Activated CD4-positive, alpha-beta T cell treated with anti-CD3 and anti-CD28 coated beads, Interleukin-2, amount 50 U/mL, for 48 hours (primary cell): Measurements from ENCODE around the gene LIPK.
A peak's percentile ranks its signal among the peaks of the same experiment; 100 is the strongest.
"Not testable (repeated sequence)": the region's sequence is repeated elsewhere in the genome, so short reads cannot be mapped to it uniquely, and the experiment has no call there.

Source experiments
- DNase-seq, 2 experiments: peaks; one replicate each; pipeline ENCODE4 v3.0.0-alpha.2; 2020

Gene LIPK

GRCh38 chr10:88705958-88706357 lies at the start of gene LIPK:
TSS of gene LIPK (plus strand) at chr10:88706249. CDS start at chr10:88724544, 18,295 bp downstream.
- no peak for DNase-seq

- DNase-seq, result no peak
Measured at GRCh38 chr10:88657901-88658300, 48.1 kb upstream of the LIPK start.

GRCh38 chr10:88659725-88660597 lies 46.1 kb upstream of the LIPK start:
- DNase-seq, result no peak

GRCh38 chr10:88660598-88660884 lies 45.5 kb upstream of the LIPK start:
- no peak for DNase-seq

GRCh38 chr10:88661018-88661417 lies 45.0 kb upstream of the LIPK start:
- no peak for DNase-seq

- DNase-seq, result no peak
Measured at GRCh38 chr10:88661577-88661976, 44.5 kb upstream of the LIPK start.

- DNase-seq, result not testable (repeated sequence)
Measured at GRCh38 chr10:88663153-88663552, 42.9 kb upstream of the LIPK start.

GRCh38 chr10:88664142-88664541 lies 41.9 kb upstream of the LIPK start, which contains the start of gene LIPF:
TSS of gene LIPF (plus strand) at chr10:88664442. CDS start at chr10:88667298, 2,856 bp downstream.
- DNase-seq, result no peak

GRCh38 chr10:88668465-88668864 lies 37.6 kb upstream of the LIPK start:
- DNase-seq, result no peak

GRCh38 chr10:88670497-88670896 lies 35.6 kb upstream of the LIPK start:
- DNase-seq, result peak in 1 of 2 experiments; percentile 18

- DNase-seq, result no peak
Measured at GRCh38 chr10:88672041-88672440, 34.0 kb upstream of the LIPK start.

GRCh38 chr10:88676283-88677060 lies 29.6 kb upstream of the LIPK start:
- no peak for DNase-seq

- no peak for DNase-seq
Measured at GRCh38 chr10:88680958-88681357, 25.1 kb upstream of the LIPK start.

- DNase-seq, result no peak
Measured at GRCh38 chr10:88682491-88682890, 23.6 kb upstream of the LIPK start.

- DNase-seq, result no peak
Measured at GRCh38 chr10:88687853-88688467, 18.1 kb upstream of the LIPK start.

GRCh38 chr10:88689366-88689765 lies 16.7 kb upstream of the LIPK start:
- DNase-seq, result no peak

- no peak for DNase-seq
Measured at GRCh38 chr10:88693392-88694020, 12.5 kb upstream of the LIPK start.

- no peak for DNase-seq
Measured at GRCh38 chr10:88702848-88703597, 3.0 kb upstream of the LIPK start.

- DNase-seq, result no peak
Measured at GRCh38 chr10:88707429-88708155, 1.5 kb downstream of the LIPK start.

GRCh38 chr10:88709361-88709760 lies 3.3 kb downstream of the LIPK start:
- DNase-seq, result not testable (repeated sequence)

GRCh38 chr10:88715517-88715916 lies 9.5 kb downstream of the LIPK start:
- DNase-seq, result no peak

GRCh38 chr10:88721392-88721791 lies 15.3 kb downstream of the LIPK start:
- DNase-seq, result no peak
